ENCODE data around the gene DMD.
"Not testable (repeated sequence)": the region's sequence is repeated elsewhere in the genome, so short reads cannot be mapped to it uniquely, and the experiment has no call there.

DMD gene

GRCh38 chrX:32851556-32851955, 359.8 kb downstream of the DMD start:
- DNase-seq (ENCODE audit: low spot score), result no peak

GRCh38 chrX:32847921-32848320, 363.4 kb downstream of the DMD start:
- no peak for DNase-seq (ENCODE audit: low spot score)

- DNase-seq (ENCODE audit: low spot score), result no peak
Measured at GRCh38 chrX:32842053-32842452, 369.3 kb downstream of the DMD start.

GRCh38 chrX:32839781-32840180, 371.6 kb downstream of the DMD start:
- DNase-seq (ENCODE audit: low spot score), result no peak

GRCh38 chrX:32825009-32825408, 386.3 kb downstream of the DMD start:
- no peak for DNase-seq (ENCODE audit: low spot score)

GRCh38 chrX:32804034-32804433, 407.3 kb downstream of the DMD start:
- DNase-seq (ENCODE audit: low spot score), result no peak

- DNase-seq (ENCODE audit: low spot score), result no peak
Measured at GRCh38 chrX:32798990-32799389, 412.4 kb downstream of the DMD start.

- DNase-seq (ENCODE audit: low spot score), result no peak
Measured at GRCh38 chrX:32788936-32789335, 422.4 kb downstream of the DMD start.

- no peak for DNase-seq (ENCODE audit: low spot score)
Measured at GRCh38 chrX:32780109-32780508, 431.2 kb downstream of the DMD start.

GRCh38 chrX:32778965-32779364, 432.4 kb downstream of the DMD start:
- no peak for DNase-seq (ENCODE audit: low spot score)

GRCh38 chrX:32774966-32775365, 436.4 kb downstream of the DMD start:
- DNase-seq (ENCODE audit: low spot score), result no peak

- DNase-seq (ENCODE audit: low spot score), result no peak
Measured at GRCh38 chrX:32749070-32749469, 462.3 kb downstream of the DMD start.

- DNase-seq (ENCODE audit: low spot score), result no peak
Measured at GRCh38 chrX:32745323-32745722, 466.0 kb downstream of the DMD start.

GRCh38 chrX:32744921-32745320, 466.4 kb downstream of the DMD start:
- no peak for DNase-seq (ENCODE audit: low spot score)

GRCh38 chrX:32741910-32742309, 469.4 kb downstream of the DMD start:
- no peak for DNase-seq (ENCODE audit: low spot score)

- no peak for DNase-seq (ENCODE audit: low spot score)
Measured at GRCh38 chrX:32708542-32708941, 502.8 kb downstream of the DMD start.

- not testable (repeated sequence) for DNase-seq (ENCODE audit: low spot score)
Measured at GRCh38 chrX:32705385-32705784, 506.0 kb downstream of the DMD start.

GRCh38 chrX:32687379-32687778, 524.0 kb downstream of the DMD start:
- peak; percentile 21 for DNase-seq (ENCODE audit: low spot score)

GRCh38 chrX:32678487-32678886, 532.9 kb downstream of the DMD start:
- DNase-seq (ENCODE audit: low spot score), result no peak

- peak; percentile 57 for DNase-seq (ENCODE audit: low spot score)
Measured at GRCh38 chrX:32673193-32673592, 538.2 kb downstream of the DMD start.

GRCh38 chrX:32662516-32662915, 548.8 kb downstream of the DMD start:
- DNase-seq (ENCODE audit: low spot score), result no peak

GRCh38 chrX:32644476-32645245, 566.7 kb downstream of the DMD start:
- no peak for DNase-seq (ENCODE audit: low spot score)

GRCh38 chrX:32642283-32642682, 569.1 kb downstream of the DMD start:
- DNase-seq (ENCODE audit: low spot score), result no peak

GRCh38 chrX:32618154-32618553, 593.2 kb downstream of the DMD start:
- no peak for DNase-seq (ENCODE audit: low spot score)
